ENCODE data around the gene PSMD13. TPM values are rescaled to one million over a fixed set of nuclear protein-coding genes. Genes with fewer than 3 reads are reported as not detected.
A peak's percentile ranks its signal among the peaks of the same experiment; 100 is the strongest.

PSMD13 gene
- total RNA-seq, 6 donors from 2014 or later = 85.2 to 113 (median 106) TPM

DNA sequence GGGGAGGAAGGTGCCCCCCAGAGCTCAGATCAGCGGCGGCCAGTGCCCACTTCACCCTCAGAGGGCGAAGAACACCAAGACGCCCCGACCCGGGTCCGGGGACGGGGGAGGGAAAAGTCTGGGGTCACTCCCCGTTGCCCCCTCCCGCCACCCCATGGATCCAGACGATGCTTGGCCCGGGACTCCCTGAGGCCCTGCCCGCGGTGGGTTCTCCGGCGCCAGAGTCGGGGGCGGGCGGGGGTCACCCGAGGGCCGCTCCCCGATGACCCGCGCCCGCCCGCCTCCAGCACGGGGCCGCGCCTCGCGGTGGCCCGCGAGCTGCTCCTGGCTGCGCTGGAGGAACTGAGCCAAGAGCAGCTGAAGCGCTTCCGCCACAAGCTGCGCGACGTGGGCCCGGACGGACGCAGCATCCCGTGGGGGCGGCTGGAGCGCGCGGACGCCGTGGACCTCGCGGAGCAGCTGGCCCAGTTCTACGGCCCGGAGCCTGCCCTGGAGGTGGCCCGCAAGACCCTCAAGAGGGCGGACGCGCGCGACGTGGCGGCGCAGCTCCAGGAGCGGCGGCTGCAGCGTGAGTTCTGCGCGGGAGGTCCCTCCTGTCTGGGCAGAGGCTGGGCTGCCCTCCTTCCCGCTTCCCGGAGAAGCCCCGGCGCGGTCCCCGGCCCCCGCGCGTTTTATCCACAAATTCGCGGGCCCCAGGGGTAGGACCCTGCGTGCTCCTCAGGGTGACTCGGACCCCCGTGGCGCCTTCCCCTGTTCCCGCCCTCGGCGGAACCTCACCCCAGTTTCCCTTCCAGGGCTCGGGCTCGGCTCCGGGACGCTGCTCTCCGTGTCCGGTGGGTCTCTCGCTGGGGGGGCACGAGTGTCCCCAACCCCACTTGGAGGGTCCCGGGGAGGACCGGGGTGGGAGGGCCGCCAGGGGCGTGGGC is 42.5 kb downstream of the PSMD13 start:
- WGBS, 2 donors = 36 to 38% methylated on average over 10 to 31 of the region's 97 CpGs
- TF ChIP-seq EP300 (IDR thresholded peaks at IDR 0.05) (no peak), POLR2A (IDR thresholded peaks at IDR 0.05) (peak in 1 of 4 donors; percentile 43), POLR2AphosphoS5 (IDR thresholded peaks at IDR 0.05) (no peak)
- TF ChIP-seq, protein P1, sequence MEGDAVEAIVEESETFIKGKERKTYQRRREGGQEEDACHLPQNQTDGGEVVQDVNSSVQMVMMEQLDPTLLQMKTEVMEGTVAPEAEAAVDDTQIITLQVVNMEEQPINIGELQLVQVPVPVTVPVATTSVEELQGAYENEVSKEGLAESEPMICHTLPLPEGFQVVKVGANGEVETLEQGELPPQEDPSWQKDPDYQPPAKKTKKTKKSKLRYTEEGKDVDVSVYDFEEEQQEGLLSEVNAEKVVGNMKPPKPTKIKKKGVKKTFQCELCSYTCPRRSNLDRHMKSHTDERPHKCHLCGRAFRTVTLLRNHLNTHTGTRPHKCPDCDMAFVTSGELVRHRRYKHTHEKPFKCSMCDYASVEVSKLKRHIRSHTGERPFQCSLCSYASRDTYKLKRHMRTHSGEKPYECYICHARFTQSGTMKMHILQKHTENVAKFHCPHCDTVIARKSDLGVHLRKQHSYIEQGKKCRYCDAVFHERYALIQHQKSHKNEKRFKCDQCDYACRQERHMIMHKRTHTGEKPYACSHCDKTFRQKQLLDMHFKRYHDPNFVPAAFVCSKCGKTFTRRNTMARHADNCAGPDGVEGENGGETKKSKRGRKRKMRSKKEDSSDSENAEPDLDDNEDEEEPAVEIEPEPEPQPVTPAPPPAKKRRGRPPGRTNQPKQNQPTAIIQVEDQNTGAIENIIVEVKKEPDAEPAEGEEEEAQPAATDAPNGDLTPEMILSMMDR (IDR thresholded peaks at IDR 0.05) = no peak
- Histone ChIP-seq H3K4me3 (peak overlapping the region in 3 of 4 donors; percentile 26 to 44 (median 32)), H3K4me1 (peaks cover 33 to 35% (median 34%) of the 10 kb centered on the region in 4 donors), H3K36me3 (no peaks in the 10 kb centered on the region), H3K27ac (peak overlapping the region in 2 of 4 donors; percentile 34 to 43), H3K27me3 (peaks cover 0 to 45% (median 28%) of the 10 kb centered on the region in 4 donors), H3K9me3 (no peaks in the 10 kb centered on the region)
- DNase-seq (peak in 1 of 2 donors; percentile 90), ATAC-seq (ENCODE audit: low FRiP score in 2 of 2) (peak in 1 of 2 donors; percentile 59)

- 19% methylated on average over 47 of the region's 85 CpGs; no CpG with 5 or more reads in 1 of the 2 donors for WGBS, 2 donors
- peak in 1 of 2 donors; percentile 90 for DNase-seq
- Histone ChIP-seq H3K9me3 (no peaks in the 10 kb centered on the region), H3K27me3 (peaks cover 0 to 45% (median 28%) of the 10 kb centered on the region in 4 donors), H3K4me1 (peaks cover 33 to 35% (median 34%) of the 10 kb centered on the region in 4 donors), H3K36me3 (no peaks in the 10 kb centered on the region), H3K4me3 (peak overlapping the region in 3 of 4 donors; percentile 26 to 44 (median 32)), H3K27ac (peak overlapping the region in 3 of 4 donors; percentile 7 to 43 (median 34))
- TF ChIP-seq, protein P1 (IDR thresholded peaks at IDR 0.05) = no peak
- no peak for TF ChIP-seq POLR2AphosphoS5 (IDR thresholded peaks at IDR 0.05)
- TF ChIP-seq EP300 (IDR thresholded peaks at IDR 0.05) = no peak
- no peak for TF ChIP-seq POLR2A (IDR thresholded peaks at IDR 0.05)
- ATAC-seq (ENCODE audit: low FRiP score in 2 of 2) = peak in 1 of 2 donors; percentile 51
These were observed 43.4 kb downstream of the PSMD13 start for GRCh38 chr11:279966-280705.

GRCh38 chr11:280706-281485 is 44.1 kb downstream of the PSMD13 start:
- Histone ChIP-seq H3K9me3 (no peaks in the 10 kb centered on the region), H3K36me3 (no peaks in the 10 kb centered on the region), H3K4me1 (peaks cover 33 to 35% (median 34%) of the 10 kb centered on the region in 4 donors), H3K27ac (peak overlapping the region in 3 of 4 donors; percentile 7 to 34 (median 33)), H3K4me3 (peak overlapping the region; percentile 16 to 44 (median 29)), H3K27me3 (peaks cover 0 to 45% (median 28%) of the 10 kb centered on the region in 4 donors)
- TF ChIP-seq POLR2AphosphoS5 (IDR thresholded peaks at IDR 0.05) (no peak), EP300 (IDR thresholded peaks at IDR 0.05) (no peak), POLR2A (IDR thresholded peaks at IDR 0.05) (no peak)
- TF ChIP-seq, protein P1 (IDR thresholded peaks at IDR 0.05) = no peak
- peak; percentile 19 to 26 for ATAC-seq (ENCODE audit: low FRiP score in 2 of 2)
- peak in 1 of 2 donors; percentile 86 for DNase-seq
- 12 to 13% methylated on average over 16 to 57 of the region's 79 CpGs for WGBS, 2 donors

DNA sequence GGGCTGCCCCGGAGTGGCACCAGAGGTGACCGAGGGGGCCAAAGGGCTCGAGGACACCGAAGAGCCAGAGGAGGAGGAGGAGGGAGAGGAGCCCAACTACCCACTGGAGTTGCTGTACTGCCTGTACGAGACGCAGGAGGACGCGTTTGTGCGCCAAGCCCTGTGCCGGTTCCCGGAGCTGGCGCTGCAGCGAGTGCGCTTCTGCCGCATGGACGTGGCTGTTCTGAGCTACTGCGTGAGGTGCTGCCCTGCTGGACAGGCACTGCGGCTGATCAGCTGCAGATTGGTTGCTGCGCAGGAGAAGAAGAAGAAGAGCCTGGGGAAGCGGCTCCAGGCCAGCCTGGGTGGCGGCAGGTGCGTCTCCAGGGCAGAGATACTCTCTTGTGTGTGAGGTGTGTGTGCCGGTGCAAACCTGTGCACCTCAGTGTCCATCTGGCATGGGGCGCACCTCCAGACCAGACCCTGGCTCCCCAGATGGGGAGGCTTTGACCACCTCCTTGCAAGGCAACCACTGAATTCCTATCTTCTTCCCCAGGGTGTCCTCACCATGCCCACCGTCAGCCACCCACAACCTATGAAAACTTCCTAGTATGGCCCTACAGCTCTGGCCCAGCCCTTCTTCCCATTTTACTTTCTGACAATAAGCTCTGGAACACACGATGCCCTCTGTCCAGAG is 44.8 kb downstream of the PSMD13 start:
- peaks cover 0 to 45% (median 28%) of the 10 kb centered on the region in 4 donors for H3K27me3 ChIP-seq

More for the DNA sequence above, 44.8 kb downstream of the PSMD13 start:
- DNase-seq (peak in 1 of 2 donors; percentile 76), ATAC-seq (ENCODE audit: low FRiP score in 2 of 2) (no peak)
- Histone ChIP-seq H3K27ac (peak overlapping the region in 1 of 4 donors; percentile 34), H3K9me3 (no peaks in the 10 kb centered on the region), H3K4me3 (peak overlapping the region in 3 of 4 donors; percentile 26 to 44 (median 32)), H3K4me1 (peaks cover 33 to 35% (median 34%) of the 10 kb centered on the region in 4 donors), H3K36me3 (no peaks in the 10 kb centered on the region)
- no peak for TF ChIP-seq POLR2AphosphoS5 (IDR thresholded peaks at IDR 0.05)
- TF ChIP-seq, protein P1 (IDR thresholded peaks at IDR 0.05) = no peak
- TF ChIP-seq EP300 (IDR thresholded peaks at IDR 0.05) = no peak
- no peak for TF ChIP-seq POLR2A (IDR thresholded peaks at IDR 0.05)
- WGBS, 2 donors = 44 to 51% methylated on average over 18 to 25 of the region's 26 CpGs

Measured in upper lobe of left lung (tissue), 6 donors.